Kidney (tissue), 14 donors: Measurements from ENCODE around the gene ERCC1. TPM values are rescaled to one million over a fixed set of nuclear protein-coding genes. Genes with fewer than 3 reads are reported as not detected.

ENCODE experiments used
- DNase-seq, 5 donors: peaks; one replicate each; pipeline ENCODE4 v3.0.0-alpha.2; 2013 to 2020
- FAIRE-seq: peaks from 2 replicates; lab custom pipeline; 2012; peaks lifted over from hg19 to GRCh38; lab: Jason Lieb, UNC
- H3K27ac ChIP-seq, 2 donors: one replicate each; pipeline ENCODE4 v1.7.0; 2013; ENCODE audit warnings: low read depth in 2 of 2, low read length in 2 of 2, inconsistent platforms in 1 of 2
- H3K27me3 ChIP-seq: one replicate; pipeline ENCODE4 v1.7.1; 2013; ENCODE audit warnings: low read length, inconsistent platforms; ENCODE audit not compliant: control insufficient read depth, insufficient read depth
- H3K36me3 ChIP-seq, 3 donors: one replicate each; pipeline versions ENCODE4 v1.7.0 to v1.7.1; 2013; ENCODE audit warnings: low read length in 3 of 3, control low read depth in 1 of 3, inconsistent platforms in 1 of 3; ENCODE audit not compliant: insufficient read depth in 3 of 3, control insufficient read depth in 2 of 3
- H3K4me1 ChIP-seq, 3 donors: one replicate each; pipeline versions ENCODE4 v1.7.0 to v1.7.1; 2013; ENCODE audit warnings: low read length in 3 of 3, inconsistent platforms in 1 of 3, low read depth in 1 of 3; ENCODE audit not compliant: control insufficient read depth in 2 of 3, insufficient read depth in 2 of 3
- H3K4me3 ChIP-seq, 3 donors: one replicate each; pipeline versions ENCODE4 v1.7.0 to v1.8.1; 2013; ENCODE audit warnings: low read length in 3 of 3, control low read depth in 1 of 3, inconsistent platforms in 1 of 3
- H3K9ac ChIP-seq, 3 donors: one replicate each; pipeline versions ENCODE4 v1.7.0 to v1.7.1; 2013; ENCODE audit warnings: low read length in 3 of 3, control low read depth in 1 of 3, inconsistent platforms in 1 of 3
- H3K9me3 ChIP-seq, 3 donors: one replicate each; pipeline versions ENCODE4 v1.7.0 to v1.7.1; 2013; ENCODE audit warnings: low read length in 3 of 3, control low read depth in 1 of 3, inconsistent platforms in 1 of 3; ENCODE audit not compliant: control insufficient read depth in 2 of 3, insufficient read depth in 1 of 3
- CTCF ChIP-seq: IDR thresholded peaks from 3 replicates; pipeline ENCODE4 v1.5.1; 2012; ENCODE audit warnings: mild to moderate bottlenecking, moderate library complexity, borderline replicate concordance; ENCODE audit not compliant: insufficient read depth; ENCODE audit errors: extremely low read depth
- intact Hi-C: fragments of 100-400 bp; cut with DNase I; formaldehyde crosslinking; loops from one replicate; pipeline ENCODE4 v1.11.1; 2022
- polyA plus RNA-seq: library from polyadenylated mRNA; stranded (reverse); fragments of 350-450 nt; fragmentation: Illumina TruSeq; extraction: RNeasy Lipid Tissue Mini Kit (QIAGEN cat#74804); gene quantifications from one replicate; pipeline ENCODE4 v1.2.3, GENCODE V29; 2014; ENCODE audit warnings: low read depth, low replicate concordance; ENCODE audit not compliant: insufficient read depth
- total RNA-seq: library from RNA; stranded (reverse); fragmentation: NEBNext Ultra II Directional; extraction: Animal tissue kit (Norgen Biotek cat#: 25700); gene quantifications from one replicate; pipeline ENCODE4 v1.2.1, GENCODE V29; 2021
- donor health status: control.
- donor health status: control.
- donor health status: control.
- donor health status: control.
- donor health status: control.
- donor health status: DM: yes; HTN: yes; CAD: no.
- donor health status: Normal renal cell carcinoma (clear cell type).

Gene ERCC1
- total and polyA plus RNA-seq, 2 donors from 2014 or later: 60.8 to 107 TPM

- no peak for TF ChIP-seq CTCF
- intact Hi-C loops: no loop called here
- Histone ChIP-seq H3K27ac (peak overlapping the region in 1 of 2 donors; percentile 48), H3K27me3 (no peaks in the 10 kb centered on the region), H3K36me3 (no peaks in the 10 kb centered on the region), H3K9me3 (no peaks in the 10 kb centered on the region), H3K4me1 (peaks cover 0 to 9% (median 0%) of the 10 kb centered on the region in 3 donors), H3K4me3 (peak overlapping the region in 2 of 3 donors; percentile 34 to 55), H3K9ac (peak overlapping the region in 1 of 3 donors; percentile 46)
- DNase-seq: peak in 1 of 5 donors; percentile 72
- FAIRE-seq: no peak
Observed at GRCh38 chr19:45428384-45429231, 4.9 kb upstream of the ERCC1 start.

GRCh38 chr19:45424191-45425058 is 708 bp upstream of the ERCC1 start:
- Histone ChIP-seq H3K27ac (peak overlapping the region; percentile 97), H3K4me3 (peak overlapping the region; percentile 73 to 83 (median 74)), H3K36me3 (peaks cover 0 to 6% (median 0%) of the 10 kb centered on the region in 3 donors), H3K9me3 (no peaks in the 10 kb centered on the region), H3K9ac (peak overlapping the region; percentile 19 to 92 (median 85)), H3K27me3 (no peaks in the 10 kb centered on the region), H3K4me1 (peaks cover 0 to 18% (median 0%) of the 10 kb centered on the region in 3 donors)
- intact Hi-C loops: no loop called here
- peak; percentile 38 to 93 (median 71) for DNase-seq
- TF ChIP-seq CTCF: no peak
- FAIRE-seq: no peak

GRCh38 chr19:45423033-45423588 is 606 bp downstream of the ERCC1 start:
- FAIRE-seq (no peak), DNase-seq (no peak)
- intact Hi-C loops: no loop called here
- Histone ChIP-seq H3K4me1 (peaks cover 0 to 16% (median 0%) of the 10 kb centered on the region in 3 donors), H3K27me3 (no peaks in the 10 kb centered on the region), H3K9ac (peak overlapping the region; percentile 40 to 92 (median 63)), H3K27ac (peak overlapping the region; percentile 97), H3K4me3 (peak overlapping the region; percentile 73 to 83 (median 74)), H3K9me3 (no peaks in the 10 kb centered on the region), H3K36me3 (peaks cover 0 to 6% (median 0%) of the 10 kb centered on the region in 3 donors)
- TF ChIP-seq CTCF: no peak
